ENCODE data around the gene ARSG. TPM values are rescaled to one million over a fixed set of nuclear protein-coding genes. Genes with fewer than 3 reads are reported as not detected.

ARSG gene
- total and polyA plus RNA-seq, 3 experiments from 2014 or later: 7.0 to 9.5 (median 7.7) TPM

GRCh38 chr17:68384941-68385340 is 93.6 kb downstream of the ARSG start:
- Mint-ChIP-seq H3K27me3 (no peaks in the 10 kb centered on the region), H3K4me3 (no peak overlapping the region), H3K4me1 (peaks cover 17 to 33% (median 26%) of the 10 kb centered on the region in 3 donors), H3K9me3 (no peaks in the 10 kb centered on the region), H3K27ac (no peak overlapping the region), H3K36me3 (peaks cover 0 to 2% (median 1%) of the 10 kb centered on the region in 3 donors)
- POLR2A ChIA-PET: no interaction called here
- DNase-seq: no peak
- no peaks in the 10 kb centered on the region for H3K36me3 ChIP-seq (ENCODE audit: insufficient read depth, low read length)
- H3K27ac ChIP-seq (ENCODE audit: low read depth, low read length): no peak overlapping the region
- peaks cover 22% of the 10 kb centered on the region for H3K4me1 ChIP-seq (ENCODE audit: insufficient read depth, low read length)
- CTCF ChIA-PET: interaction anchor here (0.7 kb wide), 1 partner anchor 32 kb away, joined by 3 read pairs; no protein-coding TSS in a partner anchor
- no peaks in the 10 kb centered on the region for H3K27me3 ChIP-seq (ENCODE audit: insufficient read depth, low read length, poor library complexity, severe bottlenecking)
- no peaks in the 10 kb centered on the region for H3K9me3 ChIP-seq (ENCODE audit: low read length)
- H3K4me3 ChIP-seq (ENCODE audit: low read length): no peak overlapping the region

GRCh38 chr17:68385490-68386215 is 94.4 kb downstream of the ARSG start:
- ChIA-PET CTCF (interaction anchor here (0.8 kb wide), 1 partner anchor 31 kb away, joined by 3 read pairs; no protein-coding TSS in a partner anchor), POLR2A (no interaction called here)
- no peak overlapping the region for H3K4me3 ChIP-seq (ENCODE audit: low read length)
- Mint-ChIP-seq H3K4me3 (no peak overlapping the region), H3K27me3 (no peaks in the 10 kb centered on the region), H3K36me3 (no peaks in the 10 kb centered on the region), H3K27ac (no peak overlapping the region), H3K9me3 (no peaks in the 10 kb centered on the region), H3K4me1 (peaks cover 17 to 31% (median 26%) of the 10 kb centered on the region in 3 donors)
- DNase-seq: no peak
- H3K27me3 ChIP-seq (ENCODE audit: insufficient read depth, low read length, poor library complexity, severe bottlenecking): no peaks in the 10 kb centered on the region
- H3K27ac ChIP-seq (ENCODE audit: low read depth, low read length): no peak overlapping the region
- no peaks in the 10 kb centered on the region for H3K36me3 ChIP-seq (ENCODE audit: insufficient read depth, low read length)
- no peaks in the 10 kb centered on the region for H3K9me3 ChIP-seq (ENCODE audit: low read length)
- H3K4me1 ChIP-seq (ENCODE audit: insufficient read depth, low read length): peaks cover 22% of the 10 kb centered on the region

- Histone ChIP-seq H3K36me3 (ENCODE audit: insufficient read depth, low read length) (no peaks in the 10 kb centered on the region), H3K4me1 (ENCODE audit: insufficient read depth, low read length) (peaks cover 20% of the 10 kb centered on the region), H3K27ac (ENCODE audit: low read depth, low read length) (no peak overlapping the region), H3K27me3 (ENCODE audit: insufficient read depth, low read length, poor library complexity, severe bottlenecking) (no peaks in the 10 kb centered on the region), H3K4me3 (ENCODE audit: low read length) (no peak overlapping the region), H3K9me3 (ENCODE audit: low read length) (no peaks in the 10 kb centered on the region)
- Mint-ChIP-seq H3K27me3 (no peaks in the 10 kb centered on the region), H3K4me3 (no peak overlapping the region), H3K27ac (peak overlapping the region in 3 of 8 donors; percentile 1 to 20 (median 20)), H3K4me1 (peaks cover 17 to 21% (median 21%) of the 10 kb centered on the region in 3 donors), H3K9me3 (no peaks in the 10 kb centered on the region), H3K36me3 (no peaks in the 10 kb centered on the region)
- CTCF ChIA-PET: interaction anchor here (2.3 kb wide), 1 partner anchor 11 kb away, joined by 7 read pairs; no protein-coding TSS in a partner anchor
- POLR2A ChIA-PET: no interaction called here
- DNase-seq: no peak
These were observed 96.3 kb downstream of the ARSG start for GRCh38 chr17:68387435-68388218.

- peaks cover 0 to 2% (median 0%) of the 10 kb centered on the region in 3 donors for H3K36me3 Mint-ChIP-seq
These were observed 97.7 kb downstream of the ARSG start for GRCh38 chr17:68389041-68389440.

GRCh38 chr17:68390888-68391545 is 99.7 kb downstream of the ARSG start:
- POLR2A ChIA-PET: no interaction called here
- Histone ChIP-seq H3K9me3 (ENCODE audit: low read length) (no peaks in the 10 kb centered on the region), H3K36me3 (ENCODE audit: insufficient read depth, low read length) (no peaks in the 10 kb centered on the region), H3K4me1 (ENCODE audit: insufficient read depth, low read length) (no peaks in the 10 kb centered on the region), H3K27ac (ENCODE audit: low read depth, low read length) (no peak overlapping the region), H3K27me3 (ENCODE audit: insufficient read depth, low read length, poor library complexity, severe bottlenecking) (no peaks in the 10 kb centered on the region), H3K4me3 (ENCODE audit: low read length) (no peak overlapping the region)
- H3K4me1 Mint-ChIP-seq: no peaks in the 10 kb centered on the region
- peaks cover 2 to 5% (median 3%) of the 10 kb centered on the region in 5 donors for H3K9me3 Mint-ChIP-seq
- peaks cover 5 to 9% (median 6%) of the 10 kb centered on the region in 3 donors for H3K36me3 Mint-ChIP-seq
- no peak for DNase-seq
- H3K27ac Mint-ChIP-seq: no peak overlapping the region
- CTCF ChIA-PET: no interaction called here
- no peak overlapping the region for H3K4me3 Mint-ChIP-seq
- H3K27me3 Mint-ChIP-seq: no peaks in the 10 kb centered on the region

More at GRCh38 chr17:68389041-68389440, 97.7 kb downstream of the ARSG start:
- H3K9me3 Mint-ChIP-seq: no peaks in the 10 kb centered on the region
- Histone ChIP-seq H3K27ac (ENCODE audit: low read depth, low read length) (no peak overlapping the region), H3K4me1 (ENCODE audit: insufficient read depth, low read length) (peaks cover 6% of the 10 kb centered on the region), H3K4me3 (ENCODE audit: low read length) (no peak overlapping the region), H3K36me3 (ENCODE audit: insufficient read depth, low read length) (no peaks in the 10 kb centered on the region), H3K9me3 (ENCODE audit: low read length) (no peaks in the 10 kb centered on the region), H3K27me3 (ENCODE audit: insufficient read depth, low read length, poor library complexity, severe bottlenecking) (no peaks in the 10 kb centered on the region)
- no peaks in the 10 kb centered on the region for H3K27me3 Mint-ChIP-seq
- ChIA-PET POLR2A (interaction anchor here (0.7 kb wide), 1 partner anchor 8 kb away, joined by 9 read pairs; no protein-coding TSS in a partner anchor), CTCF (interaction anchor here (0.7 kb wide), 1 partner anchor 43 kb away, joined by 3 read pairs; no protein-coding TSS in a partner anchor)
- H3K4me1 Mint-ChIP-seq: peaks cover 7 to 9% (median 7%) of the 10 kb centered on the region in 3 donors
- no peak for DNase-seq
- no peak overlapping the region for H3K27ac Mint-ChIP-seq
- H3K4me3 Mint-ChIP-seq: no peak overlapping the region

GRCh38 chr17:68391561-68392268 is 100.4 kb downstream of the ARSG start:
- Mint-ChIP-seq H3K4me1 (peaks cover 1 to 5% (median 2%) of the 10 kb centered on the region in 3 donors), H3K9me3 (peaks cover 2 to 5% (median 3%) of the 10 kb centered on the region in 5 donors), H3K27ac (peak overlapping the region in 1 of 8 donors; percentile 19), H3K4me3 (no peak overlapping the region), H3K27me3 (no peaks in the 10 kb centered on the region), H3K36me3 (peaks cover 5 to 9% (median 6%) of the 10 kb centered on the region in 3 donors)
- H3K4me3 ChIP-seq (ENCODE audit: low read length): no peak overlapping the region
- H3K27me3 ChIP-seq (ENCODE audit: insufficient read depth, low read length, poor library complexity, severe bottlenecking): no peaks in the 10 kb centered on the region
- H3K9me3 ChIP-seq (ENCODE audit: low read length): no peaks in the 10 kb centered on the region
- H3K4me1 ChIP-seq (ENCODE audit: insufficient read depth, low read length): peaks cover under 1% of the 10 kb centered on the region
- CTCF ChIA-PET: no interaction called here
- H3K36me3 ChIP-seq (ENCODE audit: insufficient read depth, low read length): no peaks in the 10 kb centered on the region
- DNase-seq: no peak
- no peak overlapping the region for H3K27ac ChIP-seq (ENCODE audit: low read depth, low read length)
- POLR2A ChIA-PET: no interaction called here

GRCh38 chr17:68394608-68395331 is 103.5 kb downstream of the ARSG start:
- peaks cover 2 to 5% (median 3%) of the 10 kb centered on the region in 5 donors for H3K9me3 Mint-ChIP-seq
- ChIA-PET CTCF (interaction anchor here (1.6 kb wide), 1 partner anchor 42 kb away, joined by 6 read pairs; no protein-coding TSS in a partner anchor), POLR2A (no interaction called here)
- DNase-seq: no peak
- H3K9me3 ChIP-seq (ENCODE audit: low read length): no peaks in the 10 kb centered on the region
- H3K4me3 ChIP-seq (ENCODE audit: low read length): no peak overlapping the region
- no peak overlapping the region for H3K27ac ChIP-seq (ENCODE audit: low read depth, low read length)
- no peaks in the 10 kb centered on the region for H3K27me3 Mint-ChIP-seq
- H3K4me3 Mint-ChIP-seq: peak overlapping the region in 1 of 7 donors; percentile 18
- H3K4me1 Mint-ChIP-seq: peaks cover 20 to 27% (median 23%) of the 10 kb centered on the region in 3 donors
- peak overlapping the region in 1 of 8 donors; percentile 59 for H3K27ac Mint-ChIP-seq
- peaks cover 24% of the 10 kb centered on the region for H3K4me1 ChIP-seq (ENCODE audit: insufficient read depth, low read length)
- H3K36me3 ChIP-seq (ENCODE audit: insufficient read depth, low read length): no peaks in the 10 kb centered on the region
- H3K27me3 ChIP-seq (ENCODE audit: insufficient read depth, low read length, poor library complexity, severe bottlenecking): no peaks in the 10 kb centered on the region
- peaks cover 5 to 9% (median 6%) of the 10 kb centered on the region in 3 donors for H3K36me3 Mint-ChIP-seq
